Fibroblast of the aortic adventitia (primary cell): ENCODE results near the gene TREML2. TPM values are rescaled to one million over a fixed set of nuclear protein-coding genes. Genes with fewer than 3 reads are reported as not detected.

Experiments
- DNase-seq: peaks from one replicate; pipeline ENCODE4 v3.0.0-alpha.2; 2010; ENCODE audit warnings: low read depth
- H3K4me3 ChIP-seq: 2 replicates; pipeline ENCODE4 v1.5.1; 2011; ENCODE audit warnings: low read depth, mild to moderate bottlenecking, control low read depth, low read length, moderate library complexity
- total RNA-seq: library from RNA; depleted of rRNA; stranded (reverse); fragments of >200 nt; gene quantifications from 2 replicates; pipeline ENCODE4 v1.2.3, GENCODE V29; 2012; ENCODE audit warnings: low replicate concordance
- TF ChIP-seq, protein P1 (sequence below): IDR thresholded peaks from 2 replicates; pipeline ENCODE4 v1.5.1; 2011; ENCODE audit warnings: mild to moderate bottlenecking, low read length, control low read depth, inconsistent platforms; ENCODE audit not compliant: insufficient read depth

TREML2 gene
- total RNA-seq, 1 donor, result not detected

DNA sequence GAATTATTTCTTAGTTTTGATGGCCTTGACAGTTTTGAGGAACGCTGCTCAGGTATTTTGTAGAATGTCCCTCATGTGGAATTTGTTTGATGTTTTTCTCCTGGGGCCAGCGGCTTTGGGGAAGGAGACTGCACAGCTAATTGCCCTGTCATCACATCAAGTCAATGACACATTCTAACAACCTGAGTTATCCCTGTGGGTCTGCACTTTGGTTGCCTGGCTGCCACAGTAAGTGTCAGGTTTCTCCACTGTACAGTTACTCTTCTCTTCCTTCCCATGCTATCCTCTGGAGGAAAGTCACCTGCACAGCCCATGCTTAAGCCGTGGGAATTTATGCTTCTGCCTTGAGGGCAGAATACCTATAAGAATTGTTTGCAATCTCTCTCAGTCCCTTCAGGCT, 25.8 kb upstream of the TREML2 start:
- TF ChIP-seq, protein P1, sequence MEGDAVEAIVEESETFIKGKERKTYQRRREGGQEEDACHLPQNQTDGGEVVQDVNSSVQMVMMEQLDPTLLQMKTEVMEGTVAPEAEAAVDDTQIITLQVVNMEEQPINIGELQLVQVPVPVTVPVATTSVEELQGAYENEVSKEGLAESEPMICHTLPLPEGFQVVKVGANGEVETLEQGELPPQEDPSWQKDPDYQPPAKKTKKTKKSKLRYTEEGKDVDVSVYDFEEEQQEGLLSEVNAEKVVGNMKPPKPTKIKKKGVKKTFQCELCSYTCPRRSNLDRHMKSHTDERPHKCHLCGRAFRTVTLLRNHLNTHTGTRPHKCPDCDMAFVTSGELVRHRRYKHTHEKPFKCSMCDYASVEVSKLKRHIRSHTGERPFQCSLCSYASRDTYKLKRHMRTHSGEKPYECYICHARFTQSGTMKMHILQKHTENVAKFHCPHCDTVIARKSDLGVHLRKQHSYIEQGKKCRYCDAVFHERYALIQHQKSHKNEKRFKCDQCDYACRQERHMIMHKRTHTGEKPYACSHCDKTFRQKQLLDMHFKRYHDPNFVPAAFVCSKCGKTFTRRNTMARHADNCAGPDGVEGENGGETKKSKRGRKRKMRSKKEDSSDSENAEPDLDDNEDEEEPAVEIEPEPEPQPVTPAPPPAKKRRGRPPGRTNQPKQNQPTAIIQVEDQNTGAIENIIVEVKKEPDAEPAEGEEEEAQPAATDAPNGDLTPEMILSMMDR, result no peak
- no peak for DNase-seq
- H3K4me3 ChIP-seq, result no peak overlapping the region

DNA sequence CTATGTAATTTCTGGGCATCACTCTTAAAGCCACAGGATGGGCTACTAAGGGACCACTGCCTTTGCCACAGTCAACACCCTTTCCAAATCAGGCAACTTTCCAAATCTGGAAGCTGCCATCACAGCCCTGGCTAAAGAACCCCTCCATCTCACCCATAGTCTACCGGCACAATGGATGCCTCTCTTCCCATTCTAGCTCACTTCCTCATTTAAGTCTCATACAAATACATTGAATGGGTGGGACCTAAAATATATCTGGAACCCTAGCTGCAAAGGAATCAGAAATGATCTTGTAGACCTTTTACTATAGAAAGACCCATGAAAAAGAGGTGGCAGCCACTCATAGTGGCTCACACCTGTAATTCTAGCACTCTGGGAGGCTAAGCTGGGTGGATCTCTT, 23.9 kb upstream of the TREML2 start:
- DNase-seq, result no peak
- TF ChIP-seq, protein P1, result no peak
- no peak overlapping the region for H3K4me3 ChIP-seq

DNA sequence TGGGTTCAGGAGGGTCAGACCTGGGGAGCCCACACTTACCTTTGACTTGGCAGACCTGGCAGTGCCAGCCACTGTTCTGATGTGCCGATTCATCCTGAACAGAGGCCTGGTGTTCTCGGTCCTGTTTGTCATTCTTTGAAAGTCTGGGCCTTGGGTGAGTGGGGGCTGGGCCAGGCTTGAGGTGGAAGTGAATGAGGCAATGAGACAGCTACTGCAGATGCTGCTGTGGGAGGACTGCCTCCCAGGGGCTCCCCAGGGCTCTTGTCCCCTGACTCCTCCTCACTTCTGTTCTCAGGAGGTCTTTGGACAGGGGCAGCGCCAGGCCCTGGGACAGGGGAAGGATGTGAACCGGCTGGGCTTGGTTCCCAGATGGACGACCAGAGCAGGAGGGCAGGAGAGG, 21.6 kb upstream of the TREML2 start:
- TF ChIP-seq, protein P1, result no peak
- no peak overlapping the region for H3K4me3 ChIP-seq
- no peak for DNase-seq

DNA sequence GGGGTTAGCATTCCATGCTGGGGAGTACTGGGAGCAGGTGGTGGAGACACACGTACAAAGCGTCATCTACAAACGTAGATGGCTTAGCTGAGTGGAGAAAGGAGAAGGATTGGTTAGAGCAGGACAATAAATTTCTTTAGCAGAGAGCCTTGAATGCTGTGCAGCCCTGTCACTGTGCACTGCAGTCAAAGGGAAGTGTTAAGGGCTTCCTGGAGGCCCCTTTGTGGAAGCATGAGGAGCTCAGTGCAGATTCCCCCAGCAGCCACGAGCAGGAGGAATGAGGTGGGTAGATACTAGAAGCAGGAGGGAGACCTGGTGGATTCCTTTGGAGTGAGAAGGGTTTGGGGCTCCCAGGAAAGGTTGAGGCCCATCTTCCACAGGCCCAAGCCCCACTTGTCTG, 21.1 kb upstream of the TREML2 start:
- no peak overlapping the region for H3K4me3 ChIP-seq
- no peak for DNase-seq
- TF ChIP-seq, protein P1, result no peak

DNA sequence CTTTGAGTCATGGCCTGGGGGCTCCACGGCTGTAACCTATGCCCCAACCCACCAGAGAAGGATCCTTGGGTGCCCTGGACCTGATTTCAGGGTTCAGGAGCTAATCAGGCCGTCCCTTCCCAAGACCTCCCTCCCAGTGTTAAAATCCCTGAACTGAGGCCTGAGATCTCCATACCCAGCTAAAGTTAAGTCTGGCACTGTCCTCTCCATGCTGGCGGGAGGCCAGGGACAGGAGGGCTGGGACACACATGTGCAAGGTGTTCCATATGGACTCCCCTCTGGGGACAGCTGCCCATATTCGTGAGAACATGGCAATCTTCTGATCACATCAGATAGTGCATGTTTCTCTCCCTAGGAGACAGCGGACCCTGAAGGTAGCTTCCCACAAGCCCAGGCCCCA, 15.7 kb upstream of the TREML2 start:
- TF ChIP-seq, protein P1, result no peak
- DNase-seq, result no peak
- no peak overlapping the region for H3K4me3 ChIP-seq

DNA sequence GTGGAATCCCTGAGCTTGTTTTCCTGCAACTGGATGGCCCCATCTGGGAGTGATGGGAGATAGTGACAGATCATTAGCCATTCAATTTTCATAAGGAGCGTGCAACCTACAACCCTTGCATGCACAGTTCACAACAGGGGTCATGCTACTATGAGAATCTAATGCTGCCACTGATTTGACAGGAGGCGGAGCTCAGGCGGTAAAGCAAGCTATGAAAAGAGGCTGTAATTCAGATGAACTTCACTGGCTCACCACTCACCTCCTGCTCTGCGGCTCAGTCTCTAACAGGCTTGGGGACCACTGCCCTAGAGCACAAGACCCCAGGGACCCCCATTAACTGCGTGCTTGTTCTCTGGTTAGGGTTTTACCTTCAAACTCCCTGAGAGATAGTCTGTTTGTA, 14.8 kb upstream of the TREML2 start:
- TF ChIP-seq, protein P1, result no peak
- H3K4me3 ChIP-seq, result no peak overlapping the region
- DNase-seq, result no peak

DNA sequence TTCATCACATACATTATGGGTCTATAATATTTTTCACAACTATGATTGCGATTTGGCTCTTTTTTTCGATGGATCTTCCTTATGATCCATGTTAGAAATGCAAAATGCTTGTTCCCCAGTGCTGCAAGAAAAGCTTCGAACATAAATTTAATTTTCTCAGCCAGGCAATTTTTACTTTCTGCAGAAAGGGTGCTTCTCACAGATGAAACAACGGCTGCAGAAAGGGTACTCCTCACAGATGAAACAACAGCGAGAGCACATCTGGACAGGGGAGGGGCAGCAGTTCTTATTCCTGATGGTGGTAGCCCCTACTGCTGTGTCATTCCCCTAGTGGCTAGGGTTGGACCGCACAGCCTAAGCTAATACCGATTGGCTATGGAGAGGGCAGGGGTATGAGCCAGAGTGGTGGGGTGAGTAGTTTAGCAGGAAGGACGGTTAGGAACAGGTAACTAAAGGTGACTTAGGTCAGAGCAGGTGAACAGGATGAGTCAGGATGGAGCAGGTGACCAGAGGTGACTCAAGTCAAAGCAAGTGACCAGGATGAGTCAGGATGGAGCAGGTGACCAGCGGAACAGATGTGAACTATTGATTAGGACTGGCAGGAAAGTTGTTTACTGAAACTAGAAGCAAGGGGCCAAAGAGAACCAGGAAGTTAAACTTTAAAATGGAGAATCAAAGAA, 13.8 kb upstream of the TREML2 start:
- no peak for DNase-seq
- no peak overlapping the region for H3K4me3 ChIP-seq
- TF ChIP-seq, protein P1, result no peak
